Glutamatergic neuron (in vitro differentiated cells): ENCODE data around the gene SLCO3A1. TPM values are rescaled to one million over a fixed set of nuclear protein-coding genes. Genes with fewer than 3 reads are reported as not detected.

Experiments used
- DNase-seq: peaks from one replicate; pipeline ENCODE4 v3.0.0; 2022
- H3K27ac Mint-ChIP-seq: one replicate; pipeline ENCODE4 v1.8.0; 2020; ENCODE audit warnings: mild to moderate bottlenecking, mixed read lengths, inconsistent platforms; ENCODE audit not compliant: unreplicated experiment
- H3K27me3 Mint-ChIP-seq: one replicate; pipeline ENCODE4 v1.8.0; 2020; ENCODE audit warnings: mild to moderate bottlenecking, moderate library complexity, mixed read lengths, inconsistent platforms; ENCODE audit not compliant: unreplicated experiment
- H3K36me3 Mint-ChIP-seq: one replicate; pipeline ENCODE4 v1.8.0; 2020; ENCODE audit warnings: mild to moderate bottlenecking, mixed read lengths, inconsistent platforms; ENCODE audit not compliant: unreplicated experiment
- H3K4me1 Mint-ChIP-seq: one replicate; pipeline ENCODE4 v1.8.0; 2020; ENCODE audit warnings: mild to moderate bottlenecking, low read depth, mixed read lengths, inconsistent platforms; ENCODE audit not compliant: unreplicated experiment
- H3K4me3 Mint-ChIP-seq: one replicate; pipeline ENCODE4 v1.8.0; 2020; ENCODE audit warnings: mild to moderate bottlenecking, mixed read lengths, inconsistent platforms; ENCODE audit not compliant: unreplicated experiment
- H3K9me3 Mint-ChIP-seq: one replicate; pipeline ENCODE4 v1.8.0; 2020; ENCODE audit warnings: mild to moderate bottlenecking, moderate library complexity, mixed read lengths, inconsistent platforms; ENCODE audit not compliant: unreplicated experiment
- CTCF ChIP-seq: fragments of 200-600 bp; sonication (generic); IDR thresholded peaks from one replicate; pipeline ENCODE4 v1.5.0; 2021; ENCODE audit not compliant: partially characterized antibody, unreplicated experiment
- total RNA-seq: library from RNA; stranded (reverse); fragmentation: NEBNext Ultra II Directional; extraction: Animal tissue kit (Norgen Biotek cat#: 25700); gene quantifications from one replicate; pipeline ENCODE4 v1.2.1, GENCODE V29; 2021; ENCODE audit not compliant: unreplicated experiment

The SLCO3A1 gene
- total RNA-seq, 1 donor from 2014 or later: 27.9 TPM

- no peak overlapping the region for H3K4me3 Mint-ChIP-seq
- H3K27ac Mint-ChIP-seq: no peak overlapping the region
- peaks cover 4% of the 10 kb centered on the region for H3K9me3 Mint-ChIP-seq
Observed at GRCh38 chr15:92118162-92118935, 264.8 kb downstream of the SLCO3A1 start.

GRCh38 chr15:92118936-92119325 lies 265.4 kb downstream of the SLCO3A1 start:
- no peak for TF ChIP-seq CTCF
- no peak overlapping the region for H3K27ac Mint-ChIP-seq
- no peak for DNase-seq
- H3K36me3 Mint-ChIP-seq: peaks cover 22% of the 10 kb centered on the region
- H3K27me3 Mint-ChIP-seq: peaks cover 5% of the 10 kb centered on the region
- peaks cover 4% of the 10 kb centered on the region for H3K9me3 Mint-ChIP-seq
- H3K4me1 Mint-ChIP-seq: peaks cover 9% of the 10 kb centered on the region
- no peak overlapping the region for H3K4me3 Mint-ChIP-seq

More at GRCh38 chr15:92118162-92118935, 264.8 kb downstream of the SLCO3A1 start:
- no peak for TF ChIP-seq CTCF
- peaks cover 22% of the 10 kb centered on the region for H3K36me3 Mint-ChIP-seq
- peaks cover 5% of the 10 kb centered on the region for H3K27me3 Mint-ChIP-seq
- DNase-seq: no peak
- peaks cover 4% of the 10 kb centered on the region for H3K4me1 Mint-ChIP-seq

- no peak for TF ChIP-seq CTCF
- Mint-ChIP-seq H3K4me1 (peaks cover 18% of the 10 kb centered on the region), H3K36me3 (peaks cover 22% of the 10 kb centered on the region), H3K9me3 (peaks cover 4% of the 10 kb centered on the region), H3K27me3 (peaks cover 5% of the 10 kb centered on the region), H3K4me3 (no peak overlapping the region), H3K27ac (no peak overlapping the region)
- no peak for DNase-seq
Observed at GRCh38 chr15:92120094-92120795, 266.7 kb downstream of the SLCO3A1 start.

GRCh38 chr15:92121047-92121446 lies 267.5 kb downstream of the SLCO3A1 start:
- TF ChIP-seq CTCF: no peak
- Mint-ChIP-seq H3K4me1 (peaks cover 18% of the 10 kb centered on the region), H3K36me3 (peaks cover 22% of the 10 kb centered on the region), H3K4me3 (no peak overlapping the region), H3K27ac (no peak overlapping the region), H3K27me3 (peaks cover 5% of the 10 kb centered on the region), H3K9me3 (peaks cover 4% of the 10 kb centered on the region)
- no peak for DNase-seq

- peaks cover 22% of the 10 kb centered on the region for H3K36me3 Mint-ChIP-seq
- peaks cover 5% of the 10 kb centered on the region for H3K27me3 Mint-ChIP-seq
- H3K9me3 Mint-ChIP-seq: peaks cover 4% of the 10 kb centered on the region
- TF ChIP-seq CTCF: no peak
- H3K4me1 Mint-ChIP-seq: peaks cover 18% of the 10 kb centered on the region
- no peak overlapping the region for H3K4me3 Mint-ChIP-seq
- DNase-seq: no peak
- no peak overlapping the region for H3K27ac Mint-ChIP-seq
Observed at GRCh38 chr15:92122259-92122658, 268.8 kb downstream of the SLCO3A1 start.
